Activated CD4-positive, alpha-beta T cell treated with anti-CD3 and anti-CD28 coated beads for 24 hours (primary cell): Measurements from ENCODE around the gene CASZ1.

Experiments
- DNase-seq, 2 donors: peaks; one replicate each; pipeline ENCODE4 v3.0.0-alpha.2; 2020; ENCODE audit warnings: low read depth in 2 of 2

Gene CASZ1

DNA sequence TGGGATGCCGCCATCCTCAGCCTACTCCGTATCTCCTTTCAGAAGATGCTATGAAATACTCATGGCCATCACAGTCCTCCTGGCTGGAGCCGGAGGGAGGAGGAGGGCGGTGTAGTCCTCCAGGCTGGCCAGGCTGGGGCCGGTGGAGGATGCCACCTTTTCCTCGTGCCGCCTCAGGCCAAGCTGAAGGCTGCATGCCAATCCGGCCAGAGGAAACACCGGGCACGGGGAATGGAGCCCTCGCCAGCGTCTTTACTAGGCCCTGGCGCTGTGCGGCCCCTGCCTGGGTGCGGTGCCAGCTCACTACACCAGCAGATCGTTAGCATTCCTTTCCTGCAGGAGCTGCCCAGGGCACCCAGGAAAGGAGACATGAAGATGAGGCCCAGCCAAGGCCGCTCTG, 70.1 kb downstream of the CASZ1 start:
- no peak for DNase-seq

DNA sequence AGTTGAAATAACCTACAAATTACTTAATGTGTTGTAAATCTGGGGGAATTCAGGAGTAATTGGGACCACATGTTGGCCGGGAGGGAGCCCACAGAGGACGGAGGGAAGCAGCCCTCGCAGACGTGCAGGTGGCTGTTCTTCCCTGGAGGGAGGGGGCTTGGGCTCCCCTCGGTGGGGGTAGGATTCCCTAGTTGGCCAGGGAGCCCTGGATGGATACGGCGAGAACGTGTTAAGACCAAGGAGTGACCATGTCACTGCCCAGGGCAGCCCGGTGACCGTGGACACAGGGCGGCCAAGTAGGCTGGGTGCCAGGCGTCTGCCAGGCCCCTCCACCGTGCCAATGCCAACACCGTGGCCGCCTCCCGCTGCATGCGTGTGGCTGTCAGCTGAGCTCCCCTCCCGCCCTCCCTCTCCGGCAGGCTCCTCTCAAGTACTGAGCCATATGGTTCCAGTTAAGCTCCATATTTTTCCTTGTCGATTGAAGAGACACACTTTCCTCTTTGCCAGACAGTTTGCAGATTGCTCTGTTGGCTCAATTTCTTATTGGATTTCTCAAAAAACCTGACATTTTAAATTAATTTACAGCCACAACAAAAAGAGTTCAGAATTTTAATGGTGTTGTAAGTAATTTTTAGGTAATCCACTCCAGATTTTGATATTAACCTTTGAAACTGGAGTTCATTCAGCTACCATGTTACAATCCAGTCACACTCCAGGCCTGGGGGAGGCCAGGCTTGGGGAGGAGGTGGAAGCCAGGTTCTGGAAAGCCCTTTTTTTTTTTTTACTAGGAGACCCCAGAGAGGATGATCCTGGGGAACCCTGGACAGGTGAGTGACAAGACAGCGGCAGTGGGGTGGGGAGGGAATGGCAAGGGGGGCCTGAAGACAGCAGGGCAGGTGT, 71.2 kb downstream of the CASZ1 start:
- DNase-seq = no peak

DNA sequence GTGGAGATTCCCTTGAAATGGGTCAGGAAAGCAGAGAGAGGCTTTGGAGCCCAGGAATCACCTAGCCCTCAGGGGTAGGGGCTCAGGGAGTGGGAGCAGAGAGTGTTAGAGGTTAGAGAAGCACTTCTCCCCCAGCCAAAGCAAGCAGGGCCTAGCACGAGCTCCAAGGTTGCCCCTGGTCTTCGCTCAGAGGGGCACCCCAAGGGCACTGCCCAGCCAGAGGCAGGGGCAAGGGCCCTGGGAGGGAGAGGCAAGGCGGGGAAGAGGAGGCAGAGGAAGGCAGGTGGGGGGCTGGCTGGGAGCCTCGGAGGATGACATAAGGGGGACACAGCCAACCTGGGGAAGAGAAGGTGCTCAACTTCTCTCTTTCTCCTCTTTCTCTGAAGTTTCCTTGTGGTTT, 71.9 kb downstream of the CASZ1 start:
- no peak for DNase-seq

DNA sequence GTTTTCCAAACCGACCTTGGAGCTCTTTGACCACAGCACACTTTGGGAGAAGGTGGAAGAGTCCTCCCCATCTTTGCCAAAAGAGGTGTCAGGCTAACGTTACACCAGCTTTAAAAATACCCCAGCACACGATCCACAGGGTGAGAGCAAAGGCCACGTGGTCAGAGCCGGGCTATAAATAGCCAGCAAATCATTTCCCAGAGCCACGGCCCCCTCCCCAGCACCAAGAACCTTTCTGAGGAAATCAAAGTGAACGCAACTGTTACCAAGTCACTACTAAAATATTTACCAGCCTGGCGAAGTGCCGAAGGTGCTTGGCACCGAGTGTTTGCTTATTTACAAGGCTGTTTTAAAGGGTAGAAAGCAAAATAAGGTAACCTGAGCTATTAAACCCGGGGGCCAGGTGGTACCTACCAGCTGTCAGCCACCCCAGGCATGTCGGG, 72.4 kb downstream of the CASZ1 start:
- no peak for DNase-seq

DNA sequence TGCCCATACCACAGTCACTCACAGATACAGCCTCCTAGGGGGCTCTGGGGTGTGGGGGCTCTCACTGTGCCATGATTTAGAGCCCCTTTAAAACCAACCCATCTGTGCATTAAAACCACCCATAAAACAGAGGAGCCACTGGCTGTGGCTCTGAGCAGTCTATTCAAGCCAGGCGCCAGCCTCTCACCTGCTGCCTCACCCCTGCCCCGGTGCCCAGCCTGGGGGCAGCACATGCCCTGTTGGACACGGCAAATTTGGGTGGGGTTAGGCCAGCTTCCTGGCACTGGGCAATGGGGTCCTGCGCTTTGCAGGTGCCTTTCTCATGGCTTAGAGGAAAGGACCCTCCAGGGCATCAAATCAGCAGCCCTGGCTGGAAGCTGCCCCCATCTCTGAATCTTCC, 73.1 kb downstream of the CASZ1 start:
- no peak for DNase-seq

DNA sequence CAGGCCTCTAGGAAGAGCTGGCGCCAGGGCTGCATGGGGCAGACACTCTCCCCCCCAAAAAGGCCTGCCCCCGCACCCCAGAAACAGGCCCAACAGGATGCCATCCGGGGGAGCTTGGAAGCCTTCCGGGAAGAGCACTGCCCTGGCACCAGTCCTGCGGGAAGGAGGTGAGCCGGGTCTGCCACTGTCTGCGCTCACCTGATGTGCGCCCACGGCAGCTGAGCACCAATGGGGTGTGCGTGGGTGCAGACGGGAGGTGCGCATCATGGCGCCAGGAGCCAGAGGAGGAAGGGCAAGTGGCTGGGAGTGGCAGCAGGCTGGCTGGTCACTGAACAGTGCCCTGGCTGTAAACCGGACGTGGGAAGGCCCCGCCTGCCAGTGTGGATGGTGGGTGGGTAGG, 73.6 kb downstream of the CASZ1 start:
- DNase-seq = no peak

DNA sequence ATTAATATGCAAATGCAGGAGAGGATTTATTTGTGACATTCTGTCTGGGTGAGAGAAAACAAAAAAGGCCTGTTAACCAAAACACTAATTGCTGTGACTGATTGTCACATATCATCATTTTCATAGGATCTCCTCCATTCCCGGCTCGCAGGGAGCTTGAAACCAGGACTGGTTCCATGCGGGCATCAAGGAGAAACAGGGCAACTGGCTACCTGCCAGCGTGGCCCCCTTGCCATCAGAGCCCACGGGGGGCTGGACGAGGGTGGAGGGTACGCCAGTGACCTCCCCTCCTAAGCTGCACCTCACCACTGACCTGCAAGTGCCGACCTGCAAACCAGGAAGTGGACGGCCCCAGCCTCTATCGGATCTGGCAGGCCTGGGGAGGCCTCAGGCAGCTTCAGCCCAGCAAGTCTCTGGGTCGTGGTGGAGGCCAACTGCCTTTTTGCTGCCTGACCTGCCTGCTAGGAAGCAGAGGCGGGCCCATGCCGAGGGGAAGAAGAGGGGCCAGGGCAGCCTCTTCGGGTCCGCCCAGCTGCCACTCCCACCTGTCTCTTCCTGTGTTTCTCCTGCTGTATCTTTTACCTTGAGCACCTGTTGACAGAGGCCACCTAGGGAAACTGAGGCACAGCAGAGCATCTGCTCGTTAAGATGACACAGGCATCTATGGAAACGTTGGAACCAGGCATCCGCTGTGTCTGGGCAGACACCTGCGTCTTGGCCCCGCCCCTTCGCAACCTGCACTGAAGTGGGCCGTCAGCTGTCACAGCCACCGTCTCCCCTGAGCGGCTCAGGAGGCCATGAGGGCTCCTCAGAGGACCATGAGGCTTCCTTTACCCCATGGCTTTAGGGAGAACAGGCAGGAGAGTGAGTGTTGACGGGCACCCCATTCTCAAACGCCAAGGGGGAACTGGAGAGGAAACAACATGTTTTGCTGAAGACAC, 74.8 kb downstream of the CASZ1 start:
- DNase-seq = no peak

DNA sequence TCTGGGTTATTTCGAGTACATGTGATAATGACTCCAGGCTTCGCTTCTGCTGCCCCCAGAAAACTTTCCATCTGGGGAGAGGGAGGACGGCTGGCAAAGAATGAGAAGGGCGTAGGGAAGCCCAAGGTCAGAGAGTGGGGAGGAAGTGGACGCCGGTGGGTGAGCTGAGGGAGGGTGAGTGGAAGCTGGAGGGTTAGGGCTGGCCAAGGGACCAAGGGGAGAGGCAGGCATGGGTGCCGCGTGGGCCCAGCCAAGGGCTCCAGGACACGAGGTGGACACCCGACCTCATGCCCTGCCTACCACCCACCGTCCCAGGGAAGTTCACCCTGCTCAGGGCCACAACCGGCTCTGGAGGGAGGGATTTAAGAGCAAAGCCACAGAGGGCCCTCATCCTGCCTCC, 75.8 kb downstream of the CASZ1 start:
- no peak for DNase-seq

DNA sequence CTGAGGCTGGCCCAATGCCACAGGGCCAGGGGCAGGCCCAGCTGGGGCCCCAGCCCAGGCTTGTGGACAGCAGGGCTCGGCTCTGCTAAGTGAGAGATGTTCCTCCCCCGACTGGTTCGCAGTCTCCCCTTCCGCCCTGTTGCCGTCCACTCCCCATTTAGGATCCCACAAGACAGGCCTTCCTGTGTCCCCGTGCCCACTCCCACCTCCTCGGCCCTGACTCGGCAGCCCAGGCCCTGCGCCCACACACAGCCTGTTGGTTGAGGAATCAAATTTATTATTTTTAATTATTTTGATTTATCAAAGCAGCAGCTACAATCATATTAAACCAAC, 78.4 kb downstream of the CASZ1 start:
- no peak for DNase-seq

DNA sequence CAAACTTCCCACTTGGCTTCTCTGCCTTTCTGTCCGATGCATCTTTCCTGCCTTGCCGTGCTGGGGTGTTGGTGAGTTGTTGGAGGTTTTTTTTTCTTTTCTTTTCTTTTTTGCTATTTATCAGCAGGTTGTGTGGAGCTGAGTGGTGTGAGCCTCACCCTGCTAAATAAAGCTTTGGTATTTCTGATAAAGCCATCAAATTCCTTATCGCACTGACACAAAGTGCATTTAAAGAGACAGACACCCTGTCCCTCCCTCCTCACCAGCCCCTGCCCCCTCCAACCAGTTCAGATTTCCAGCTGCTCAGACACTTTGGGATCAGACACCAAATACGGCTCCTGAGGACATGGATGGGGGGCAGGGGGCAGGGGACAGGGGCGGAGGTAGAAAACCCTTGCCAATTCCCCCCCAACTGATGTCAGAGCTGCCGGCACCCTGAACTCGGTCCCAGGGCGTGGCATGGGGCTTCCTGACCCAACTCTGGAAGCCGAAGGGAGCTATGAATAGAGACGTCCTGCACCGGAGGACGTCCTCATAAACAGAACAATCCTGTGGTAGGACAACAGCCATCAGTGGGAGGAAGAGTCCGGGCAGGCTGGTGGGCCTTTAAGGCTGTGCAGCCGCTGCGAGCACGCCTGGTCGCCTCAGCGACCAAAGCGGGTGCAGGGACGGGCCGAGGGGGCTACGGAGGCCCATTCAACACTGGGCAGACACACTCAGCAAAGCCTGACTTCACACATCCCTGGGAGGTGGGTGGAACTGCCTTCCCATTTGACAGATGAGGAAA, 79.0 kb downstream of the CASZ1 start:
- DNase-seq = no peak

DNA sequence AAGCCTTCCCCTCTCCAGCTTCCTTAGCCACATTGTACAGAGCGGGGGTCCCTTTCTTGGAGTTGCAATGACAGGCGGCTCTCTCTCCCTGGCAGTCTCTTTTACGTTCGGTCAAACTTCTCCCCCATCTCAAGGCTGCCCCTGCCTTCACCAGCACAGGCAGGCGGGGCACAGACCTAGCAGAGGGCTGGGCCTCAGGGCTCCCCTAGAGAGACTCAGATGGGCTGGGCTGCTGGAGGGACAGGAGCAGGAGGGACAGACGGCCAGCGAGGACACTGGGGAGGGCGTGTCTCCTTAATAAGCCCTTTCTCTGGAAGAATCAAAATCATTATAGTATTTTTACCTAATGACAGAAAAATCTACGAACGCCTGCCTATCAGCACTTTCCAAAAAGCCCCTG, 79.6 kb downstream of the CASZ1 start:
- no peak for DNase-seq

DNA sequence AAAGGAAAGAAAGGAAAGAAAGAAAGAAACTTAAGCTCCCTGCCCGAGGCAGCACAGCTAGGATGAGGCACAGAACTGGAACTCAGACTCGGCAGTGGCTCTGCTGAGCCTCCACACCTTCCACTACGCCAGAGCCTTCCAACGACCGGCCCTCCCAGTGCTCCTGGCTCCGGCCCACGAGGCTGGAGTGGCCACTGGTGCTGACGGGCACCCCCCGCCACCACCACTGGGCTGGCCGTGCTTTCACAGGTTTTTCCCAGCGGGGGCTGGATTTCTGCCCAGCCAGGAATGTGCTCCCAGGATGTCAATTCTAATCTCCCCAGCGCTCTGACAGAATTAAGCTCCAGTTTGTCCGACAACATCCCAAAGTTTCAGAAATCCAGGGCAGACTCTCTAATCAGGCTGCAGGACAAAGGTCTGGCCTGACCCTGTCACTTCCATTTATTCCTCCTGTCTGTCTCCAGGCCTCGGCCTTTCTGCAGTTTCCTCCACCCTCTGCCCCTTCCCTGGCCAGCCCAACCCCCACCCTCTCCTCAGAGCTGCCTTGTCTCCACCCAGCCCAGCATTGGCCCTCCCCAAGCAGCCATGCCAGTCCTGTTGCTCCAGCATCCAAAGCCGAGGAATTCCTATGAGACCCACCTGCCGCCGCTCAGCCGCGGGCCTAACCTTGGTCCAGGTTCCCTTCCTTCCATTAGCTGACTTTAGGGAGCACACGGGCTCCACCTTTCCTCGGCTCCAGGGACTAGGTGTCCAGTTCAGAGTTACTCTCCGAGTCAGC, 81.9 kb downstream of the CASZ1 start:
- DNase-seq = no peak

DNA sequence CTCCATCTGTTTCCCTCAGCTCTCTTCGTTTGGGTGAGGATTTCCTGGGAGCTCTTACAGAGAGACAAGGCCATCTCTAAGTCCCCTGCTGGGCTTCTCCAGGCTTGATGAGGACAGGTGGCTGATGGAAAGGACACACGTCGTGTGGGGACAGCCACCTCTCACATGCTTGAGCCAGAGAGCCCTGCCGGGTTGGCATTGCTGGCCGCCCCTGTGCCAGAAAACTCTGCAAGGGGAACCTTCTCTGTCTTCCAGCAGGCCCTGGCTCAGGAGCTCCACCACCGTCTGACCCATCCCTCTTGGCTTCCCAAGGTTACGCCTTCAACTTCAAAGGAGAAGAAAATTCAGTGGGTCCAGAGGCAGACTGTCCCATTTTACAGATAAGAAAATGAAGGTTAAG, 82.8 kb downstream of the CASZ1 start:
- DNase-seq = no peak

DNA sequence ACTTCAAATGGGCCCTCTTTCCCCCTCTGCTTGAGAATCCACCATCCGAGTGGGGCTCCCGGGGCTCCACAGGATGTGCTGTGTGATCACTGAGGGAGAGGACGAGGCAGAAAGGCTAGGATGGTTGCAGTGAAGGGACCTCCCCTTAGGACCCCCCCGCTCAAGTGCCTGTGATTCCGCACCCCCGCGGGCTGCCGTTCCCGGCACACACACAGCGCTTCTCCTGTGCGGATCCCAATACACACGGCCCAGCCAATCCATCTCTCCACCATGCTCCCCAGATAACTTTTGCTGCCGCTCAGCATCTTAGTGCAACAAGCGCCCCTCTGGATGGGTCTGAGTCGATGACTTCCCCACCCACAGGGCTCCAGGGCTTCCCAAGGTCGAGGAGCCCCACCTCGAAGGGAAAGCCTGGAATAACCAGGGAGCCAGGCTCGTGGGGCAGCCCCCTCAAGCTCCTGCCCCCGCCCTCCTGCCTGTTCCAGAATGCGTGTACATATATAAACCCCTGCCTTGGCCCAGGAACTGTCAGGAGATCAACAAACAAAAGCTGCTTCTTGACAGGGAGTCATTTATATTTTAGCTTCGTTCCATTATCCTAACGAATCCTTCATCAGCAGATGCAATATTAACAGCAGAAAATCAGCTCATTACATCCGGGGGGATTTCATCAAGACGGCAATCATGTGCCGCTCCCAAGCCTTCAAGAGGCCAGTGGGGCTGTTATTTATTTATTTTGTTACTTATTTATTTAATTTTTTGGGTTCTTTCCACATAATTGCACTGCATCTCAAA, 83.7 kb downstream of the CASZ1 start:
- DNase-seq = no peak

DNA sequence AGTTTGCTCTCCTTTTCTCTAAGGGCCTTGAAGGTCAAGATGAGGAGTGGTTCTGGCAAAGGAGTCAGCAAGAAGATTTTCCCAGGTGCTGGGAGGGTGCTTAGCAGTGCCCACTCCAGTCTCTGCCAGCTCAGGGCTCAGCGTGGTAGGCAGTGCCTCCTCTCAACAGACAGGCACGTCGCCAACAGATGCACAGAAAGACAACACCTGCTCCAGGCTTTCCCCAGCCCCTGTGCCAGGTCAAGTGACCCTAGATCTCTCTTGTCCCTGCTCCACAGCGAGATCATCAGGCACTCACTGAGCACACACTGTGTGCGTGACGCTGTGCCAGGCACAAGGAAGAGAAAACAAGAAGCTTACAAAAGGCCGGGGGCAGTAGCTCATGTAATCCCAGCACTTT, 86.0 kb downstream of the CASZ1 start:
- no peak for DNase-seq

DNA sequence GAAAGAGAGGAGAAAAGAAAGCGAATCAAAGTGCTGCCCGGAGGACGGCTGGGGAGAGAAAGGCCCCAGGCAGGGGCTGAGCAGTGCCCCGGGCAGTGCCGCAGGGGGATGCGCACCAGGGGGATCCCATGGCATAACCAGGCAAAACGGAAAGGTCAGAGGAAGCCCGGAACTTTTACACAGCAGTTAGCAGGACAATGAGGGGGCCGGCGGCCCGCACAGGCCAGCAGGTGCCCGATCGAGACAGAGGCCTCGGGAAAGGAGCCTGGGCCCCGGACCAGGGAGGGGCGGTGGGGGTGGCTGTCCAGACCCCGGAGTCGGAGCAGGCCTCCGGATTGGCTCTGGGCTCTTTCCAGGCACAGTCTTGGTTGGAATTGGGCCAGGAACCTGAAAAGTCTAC, 86.8 kb downstream of the CASZ1 start:
- no peak for DNase-seq

DNA sequence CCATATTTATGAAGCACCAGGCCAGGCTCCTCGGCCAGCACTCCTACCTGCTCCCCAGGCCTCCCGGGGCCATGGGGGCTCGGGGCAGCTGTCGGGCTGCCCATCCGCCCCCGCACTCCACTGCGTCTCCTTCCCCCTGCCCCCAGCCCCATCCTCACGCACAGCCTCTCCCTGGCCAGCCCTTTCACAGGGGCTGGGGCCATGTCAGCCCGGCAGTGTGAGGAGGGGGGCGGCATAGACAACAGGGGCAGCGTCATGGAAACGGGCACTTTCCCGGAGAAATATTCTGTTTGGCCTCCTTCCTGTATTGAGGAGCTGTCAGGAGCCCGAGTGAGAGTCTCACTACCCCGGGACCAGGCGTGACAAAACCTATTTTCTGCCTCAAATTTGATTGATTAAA, 87.3 kb downstream of the CASZ1 start:
- DNase-seq = no peak

DNA sequence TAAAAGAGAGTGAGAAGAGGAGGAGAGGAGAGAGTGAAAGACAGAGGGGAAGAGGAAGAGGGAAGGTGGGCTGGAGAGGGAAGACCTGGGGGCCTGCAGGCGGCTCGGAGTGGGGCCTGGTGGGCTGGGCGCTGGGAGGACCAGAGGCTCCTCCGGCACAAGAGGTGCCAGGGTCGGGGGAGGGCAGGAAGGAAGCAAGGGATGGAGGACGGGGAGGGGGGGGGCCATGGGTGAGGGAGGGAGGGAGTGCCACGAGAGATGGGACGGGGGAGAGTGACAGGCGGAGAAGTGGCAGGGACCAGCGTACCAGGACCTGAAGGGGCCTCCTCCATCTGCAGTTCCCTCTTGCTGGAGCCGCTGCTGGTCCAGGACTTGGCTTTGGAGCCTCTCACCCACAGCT, 87.7 kb downstream of the CASZ1 start:
- DNase-seq = no peak

DNA sequence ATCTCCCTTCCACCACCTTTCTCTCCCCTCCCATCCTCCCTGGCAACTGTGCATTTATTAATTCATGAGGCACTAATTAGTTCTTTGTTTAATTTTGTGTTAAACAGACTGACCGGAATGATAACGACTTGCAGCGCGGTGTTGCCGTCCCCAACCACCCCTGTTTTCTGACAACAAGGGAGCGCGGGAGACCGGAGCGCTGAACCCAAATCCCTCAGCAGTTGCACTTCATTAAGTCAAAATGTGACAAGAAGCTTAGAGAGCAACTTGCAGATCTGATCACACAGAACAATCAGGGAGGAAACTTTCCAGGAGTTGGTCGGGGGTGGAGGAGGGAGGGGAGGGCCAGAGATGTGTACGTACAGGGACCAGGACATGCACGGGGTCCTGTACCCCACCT, 89.2 kb downstream of the CASZ1 start:
- no peak for DNase-seq

DNA sequence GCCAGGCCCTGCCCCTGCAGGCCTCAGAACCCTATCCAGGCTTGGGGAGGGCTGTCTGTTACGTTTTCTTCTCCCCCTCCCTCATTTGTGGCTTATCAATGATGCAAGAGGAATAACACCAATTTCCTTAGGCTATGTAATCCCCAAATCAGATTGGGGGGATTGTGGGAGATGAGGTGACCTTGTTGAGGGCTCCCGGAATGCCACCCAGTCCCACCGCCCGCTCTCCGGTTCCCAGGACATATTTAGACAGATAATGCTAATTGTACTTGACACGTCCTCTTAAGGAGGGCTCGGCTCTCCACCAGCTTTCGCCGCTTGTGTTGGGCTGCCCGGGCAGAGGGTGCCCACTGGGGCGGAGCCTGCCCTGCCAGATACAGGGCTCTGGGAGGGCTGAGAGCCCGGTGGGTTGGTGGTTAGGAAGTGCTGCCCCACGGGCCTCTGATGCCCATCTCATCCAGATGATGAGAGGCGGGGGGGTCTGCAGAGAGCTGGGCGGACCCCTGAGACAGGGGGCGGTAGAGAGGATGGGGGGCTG, 90.0 kb downstream of the CASZ1 start:
- DNase-seq = no peak
